Skeletal muscle satellite cell (primary cell): ENCODE data around the gene ORM2.

Experiments used
- H3K27me3 ChIP-seq: 2 replicates; pipeline ENCODE4 v1.7.0; 2013; ENCODE audit warnings: low read length; ENCODE audit not compliant: control insufficient read depth, insufficient read depth
- H3K36me3 ChIP-seq: 2 replicates; pipeline ENCODE4 v1.7.0; 2013; ENCODE audit warnings: mild to moderate bottlenecking, control low read depth, low read length; ENCODE audit not compliant: insufficient read depth
- H3K4me1 ChIP-seq: 2 replicates; pipeline ENCODE4 v1.7.0; 2013; ENCODE audit warnings: low read length; ENCODE audit not compliant: control insufficient read depth, insufficient read depth
- H3K4me2 ChIP-seq: 2 replicates; pipeline ENCODE4 v1.7.0; 2013; ENCODE audit warnings: mild to moderate bottlenecking, low read length
- H3K4me3 ChIP-seq: 2 replicates; pipeline ENCODE4 v1.7.0; 2013; ENCODE audit warnings: low read length
- H3K9ac ChIP-seq: 2 replicates; pipeline ENCODE4 v1.7.0; 2013; ENCODE audit warnings: mild to moderate bottlenecking, low read depth, low read length, moderate library complexity
- H3K9me3 ChIP-seq: replicated peaks from 2 replicates; pipeline ENCODE4 v1.7.0; 2013; ENCODE audit warnings: mild to moderate bottlenecking, control low read depth, low read length

The ORM2 gene

GRCh38 chr9:114371343-114371944, 41.8 kb downstream of the ORM2 start:
- Histone ChIP-seq H3K4me1 (peaks cover 8% of the 10 kb centered on the region), H3K4me3 (no peak overlapping the region), H3K36me3 (peaks cover 20% of the 10 kb centered on the region), H3K27me3 (no peaks in the 10 kb centered on the region), H3K9ac (no peak overlapping the region), H3K4me2 (no peak overlapping the region), H3K9me3 (no peaks in the 10 kb centered on the region)

- H3K4me1 ChIP-seq = peaks cover under 1% of the 10 kb centered on the region
These were observed 42.6 kb downstream of the ORM2 start for GRCh38 chr9:114371973-114372917.

GRCh38 chr9:114372921-114373448, 43.3 kb downstream of the ORM2 start:
- no peaks in the 10 kb centered on the region for H3K9me3 ChIP-seq
- no peak overlapping the region for H3K4me3 ChIP-seq
- H3K4me1 ChIP-seq = no peaks in the 10 kb centered on the region
- no peak overlapping the region for H3K4me2 ChIP-seq
- H3K36me3 ChIP-seq = peaks cover 23% of the 10 kb centered on the region
- no peaks in the 10 kb centered on the region for H3K27me3 ChIP-seq
- H3K9ac ChIP-seq = no peak overlapping the region

More at GRCh38 chr9:114371973-114372917, 42.6 kb downstream of the ORM2 start:
- H3K9me3 ChIP-seq = no peaks in the 10 kb centered on the region
- peaks cover 28% of the 10 kb centered on the region for H3K36me3 ChIP-seq
- H3K9ac ChIP-seq = no peak overlapping the region
- no peak overlapping the region for H3K4me2 ChIP-seq
- H3K27me3 ChIP-seq = no peaks in the 10 kb centered on the region
- H3K4me3 ChIP-seq = no peak overlapping the region

- no peak overlapping the region for H3K4me3 ChIP-seq
- H3K9me3 ChIP-seq = no peaks in the 10 kb centered on the region
- H3K4me2 ChIP-seq = no peak overlapping the region
- H3K36me3 ChIP-seq = peaks cover 21% of the 10 kb centered on the region
- no peak overlapping the region for H3K9ac ChIP-seq
- no peaks in the 10 kb centered on the region for H3K27me3 ChIP-seq
- H3K4me1 ChIP-seq = no peaks in the 10 kb centered on the region
These were observed 44.5 kb downstream of the ORM2 start for GRCh38 chr9:114373960-114374730.

GRCh38 chr9:114374936-114375335, 45.3 kb downstream of the ORM2 start:
- no peaks in the 10 kb centered on the region for H3K4me1 ChIP-seq
- no peaks in the 10 kb centered on the region for H3K27me3 ChIP-seq
- H3K9ac ChIP-seq = no peak overlapping the region
- no peak overlapping the region for H3K4me3 ChIP-seq
- peaks cover 24% of the 10 kb centered on the region for H3K36me3 ChIP-seq
- no peaks in the 10 kb centered on the region for H3K9me3 ChIP-seq
- H3K4me2 ChIP-seq = no peak overlapping the region

- Histone ChIP-seq H3K27me3 (no peaks in the 10 kb centered on the region), H3K36me3 (peaks cover 29% of the 10 kb centered on the region), H3K4me3 (no peak overlapping the region), H3K4me2 (no peak overlapping the region), H3K9ac (no peak overlapping the region), H3K9me3 (no peaks in the 10 kb centered on the region), H3K4me1 (no peaks in the 10 kb centered on the region)
These were observed 45.9 kb downstream of the ORM2 start for GRCh38 chr9:114375386-114376175.

- H3K9me3 ChIP-seq = no peaks in the 10 kb centered on the region
- no peak overlapping the region for H3K9ac ChIP-seq
- H3K4me2 ChIP-seq = no peak overlapping the region
- no peak overlapping the region for H3K4me3 ChIP-seq
- peaks cover 20% of the 10 kb centered on the region for H3K36me3 ChIP-seq
- H3K4me1 ChIP-seq = no peaks in the 10 kb centered on the region
- H3K27me3 ChIP-seq = no peaks in the 10 kb centered on the region
These were observed 47.1 kb downstream of the ORM2 start for GRCh38 chr9:114376586-114377445.

GRCh38 chr9:114378016-114378415, 48.3 kb downstream of the ORM2 start:
- Histone ChIP-seq H3K4me2 (no peak overlapping the region), H3K9me3 (no peaks in the 10 kb centered on the region), H3K27me3 (no peaks in the 10 kb centered on the region), H3K4me3 (no peak overlapping the region), H3K9ac (no peak overlapping the region), H3K4me1 (peaks cover 4% of the 10 kb centered on the region), H3K36me3 (peaks cover 19% of the 10 kb centered on the region)

GRCh38 chr9:114378883-114379282, 49.2 kb downstream of the ORM2 start:
- H3K4me2 ChIP-seq = no peak overlapping the region
- no peak overlapping the region for H3K9ac ChIP-seq
- peaks cover 13% of the 10 kb centered on the region for H3K4me1 ChIP-seq
- no peaks in the 10 kb centered on the region for H3K27me3 ChIP-seq
- peaks cover 19% of the 10 kb centered on the region for H3K36me3 ChIP-seq
- H3K4me3 ChIP-seq = no peak overlapping the region
- no peaks in the 10 kb centered on the region for H3K9me3 ChIP-seq
